Adrenal gland (tissue), 12 donors: Measurements from ENCODE around the gene RSRC2. TPM values are rescaled to one million over a fixed set of nuclear protein-coding genes. Genes with fewer than 3 reads are reported as not detected.
A peak's percentile ranks its signal among the peaks of the same experiment; 100 is the strongest.

Experiments
- DNase-seq, 7 donors: peaks; one replicate each; pipeline ENCODE4 v3.0.0-alpha.2; 2019 to 2020
- H3K27ac ChIP-seq, 5 donors: fragments of 200-600 bp; sonication (generic) in 4 of 5; 1 replicate in 3 of 5; 2 replicates in 2 of 5; pipeline versions ENCODE4 v1.5.1 to v1.8.0; 2016 to 2020; ENCODE audit warnings: mild to moderate bottlenecking in 1 of 5
- H3K27me3 ChIP-seq: fragments of 200-600 bp; 2 replicates; pipeline ENCODE4 v1.8.0; 2021
- H3K36me3 ChIP-seq, 2 donors: fragments of 200-600 bp; replicated peaks in 1 of 2; 1 replicate in 1 of 2; 2 replicates in 1 of 2; pipeline versions ENCODE4 v1.5.1 to v1.8.0; 2018 to 2022
- H3K4me1 ChIP-seq, 2 donors: fragments of 200-600 bp; replicated peaks in 1 of 2; 1 replicate in 1 of 2; 2 replicates in 1 of 2; pipeline versions ENCODE4 v1.5.1 to v1.8.0; 2018 to 2021
- H3K4me3 ChIP-seq, 4 donors: fragments of 200-600 bp; sonication (generic) in 3 of 4; one replicate each; pipeline ENCODE4 v1.5.1; 2016 to 2018
- H3K9me3 ChIP-seq, 3 donors: fragments of 200-600 bp; sonication (generic) in 1 of 3; replicated peaks in 1 of 3; 1 replicate in 2 of 3; 2 replicates in 1 of 3; pipeline versions ENCODE4 v1.5.1 to v1.8.0; 2016 to 2021
- POLR2A ChIP-seq, 2 donors: fragments of 450-650 bp; IDR thresholded peaks; one replicate each; pipeline ENCODE4 v1.6.1; 2017; ENCODE audit warnings: antibody characterized with exemption in 2 of 2, mild to moderate bottlenecking in 2 of 2, moderate library complexity in 1 of 2
- WGBS, 4 donors: extraction: QIAGEN DNeasy Blood & Tissue Kit in 2 of 4; methylation state at CpG; one replicate each; pipeline versions ENCODE4 v1.1.5 to v1.1.7; 2013 to 2017; 5-methylcytosine and 5-hydroxymethylcytosine counted together
- intact Hi-C, 2 donors: fragments of 100-400 bp; cut with DNase I; formaldehyde crosslinking; loops; one replicate each; pipeline versions ENCODE4 v1.14.1 to v1.15.0; 2022 to 2023
- polyA plus RNA-seq, 3 donors: library from polyadenylated mRNA; stranded (reverse); fragments of 200-250 nt in 2 of 3; fragments of 350-450 nt in 1 of 3; fragmentation: Illumina TruSeq in 1 of 3; extraction: RNeasy Lipid Tissue Mini Kit (QIAGEN cat#74804) in 1 of 3; gene quantifications; one replicate each; pipeline ENCODE4 v1.2.3, GENCODE V29; 2013 to 2014
- total RNA-seq, 9 donors: library from RNA; depleted of rRNA in 4 of 9; stranded (reverse); fragments of >200 nt in 4 of 9; fragments of 120-200 nt in 1 of 9; fragmentation: NEBNext Ultra II Directional in 1 of 9; extraction: Animal tissue kit (Norgen Biotek cat#: 25700) in 1 of 9; gene quantifications; one replicate each; pipeline versions ENCODE4 v1.1.0 to v1.2.4, GENCODE V29; 2013 to 2023
- TF ChIP-seq, protein P1 (sequence below), 6 experiments: fragments of 450-650 bp in 4 of 6; fragments of 200-600 bp in 2 of 6; sonication (generic) in 1 of 6; IDR thresholded peaks; 1 replicate in 5 of 6; 2 replicates in 1 of 6; pipeline versions ENCODE4 v1.5.1 to v1.8.0; 2016 to 2021; ENCODE audit warnings: antibody characterized with exemption in 6 of 6, mild to moderate bottlenecking in 2 of 6, moderate library complexity in 1 of 6
- donor health status: healthy with polysubstance abuse.
- donor health status: Bipolar disorder and iron deficiency.
- donor health status: DM: yes; HTN: yes; CAD: no.
- donor health status: DM: no; HTN: no; CAD: no.
- donor health status: DM: no; HTN: no; CAD: no.
- donor health status: DM: yes; HTN: yes; CAD: no.

The RSRC2 gene
- total and polyA plus RNA-seq, 12 donors, result 25.6 to 142 (median 64.1) TPM

DNA sequence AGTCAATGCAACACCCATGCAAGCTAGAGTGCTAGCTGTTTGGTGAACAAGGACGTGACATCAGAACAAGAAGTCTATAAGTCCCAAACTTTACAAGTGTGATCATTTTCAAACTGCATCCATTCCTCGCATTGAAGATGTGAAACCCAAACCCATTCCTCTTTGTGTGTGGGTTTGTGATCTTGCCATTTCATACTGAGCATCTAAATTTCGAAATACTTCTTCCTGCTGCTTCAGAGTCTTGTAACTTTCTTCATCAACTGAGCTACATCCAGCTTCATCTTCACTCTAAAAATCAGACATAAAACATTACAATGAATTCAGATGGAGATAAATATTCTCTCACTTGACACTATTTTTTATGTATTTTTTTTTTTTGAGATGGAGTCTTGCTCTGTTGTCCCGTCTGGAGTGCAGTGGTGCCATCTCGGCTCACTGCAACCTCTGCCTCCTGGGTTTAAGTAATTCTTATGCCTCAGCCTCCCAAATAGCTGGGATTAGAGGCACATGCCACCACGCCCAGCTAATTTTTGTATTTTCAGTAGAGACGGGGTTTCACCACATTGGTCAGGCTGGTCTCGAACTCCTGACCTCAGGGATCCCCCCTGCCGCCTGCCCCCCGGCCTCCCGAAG is 21.2 kb downstream of the RSRC2 start:
- no peak overlapping the region for H3K27ac ChIP-seq
- no peaks in the 10 kb centered on the region for H3K27me3 ChIP-seq
- no peaks in the 10 kb centered on the region for H3K9me3 ChIP-seq
- intact Hi-C loops, result no loop called here
- WGBS, 4 donors, result 78 to 90% (median 79%) methylated on average over 11 of the region's 11 CpGs
- H3K36me3 ChIP-seq, result peaks cover 0 to 78% of the 10 kb centered on the region in 2 donors
- peaks cover 4 to 6% of the 10 kb centered on the region in 2 donors for H3K4me1 ChIP-seq
- TF ChIP-seq POLR2A (IDR thresholded peaks at IDR 0.05), result no peak
- TF ChIP-seq, protein P1, sequence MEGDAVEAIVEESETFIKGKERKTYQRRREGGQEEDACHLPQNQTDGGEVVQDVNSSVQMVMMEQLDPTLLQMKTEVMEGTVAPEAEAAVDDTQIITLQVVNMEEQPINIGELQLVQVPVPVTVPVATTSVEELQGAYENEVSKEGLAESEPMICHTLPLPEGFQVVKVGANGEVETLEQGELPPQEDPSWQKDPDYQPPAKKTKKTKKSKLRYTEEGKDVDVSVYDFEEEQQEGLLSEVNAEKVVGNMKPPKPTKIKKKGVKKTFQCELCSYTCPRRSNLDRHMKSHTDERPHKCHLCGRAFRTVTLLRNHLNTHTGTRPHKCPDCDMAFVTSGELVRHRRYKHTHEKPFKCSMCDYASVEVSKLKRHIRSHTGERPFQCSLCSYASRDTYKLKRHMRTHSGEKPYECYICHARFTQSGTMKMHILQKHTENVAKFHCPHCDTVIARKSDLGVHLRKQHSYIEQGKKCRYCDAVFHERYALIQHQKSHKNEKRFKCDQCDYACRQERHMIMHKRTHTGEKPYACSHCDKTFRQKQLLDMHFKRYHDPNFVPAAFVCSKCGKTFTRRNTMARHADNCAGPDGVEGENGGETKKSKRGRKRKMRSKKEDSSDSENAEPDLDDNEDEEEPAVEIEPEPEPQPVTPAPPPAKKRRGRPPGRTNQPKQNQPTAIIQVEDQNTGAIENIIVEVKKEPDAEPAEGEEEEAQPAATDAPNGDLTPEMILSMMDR (IDR thresholded peaks at IDR 0.05), result no peak
- no peak overlapping the region for H3K4me3 ChIP-seq
- DNase-seq, result no peak

- Histone ChIP-seq H3K4me3 (no peak overlapping the region), H3K36me3 (peaks cover 0 to 63% of the 10 kb centered on the region in 2 donors), H3K27me3 (no peaks in the 10 kb centered on the region), H3K9me3 (no peaks in the 10 kb centered on the region), H3K27ac (no peak overlapping the region), H3K4me1 (peaks cover 11 to 14% of the 10 kb centered on the region in 2 donors)
- intact Hi-C loops, result no loop called here
- no peak for TF ChIP-seq POLR2A (IDR thresholded peaks at IDR 0.05)
- TF ChIP-seq, protein P1 (IDR thresholded peaks at IDR 0.05), result no peak
- WGBS, 4 donors, result 74 to 80% (median 78%) methylated on average over 6 of the region's 6 CpGs
- DNase-seq, result no peak
Observed at GRCh38 chr12:122503783-122504590, 22.7 kb downstream of the RSRC2 start.

GRCh38 chr12:122503147-122503751 is 23.5 kb downstream of the RSRC2 start:
- peaks cover 0 to 55% of the 10 kb centered on the region in 2 donors for H3K36me3 ChIP-seq
- H3K4me3 ChIP-seq, result no peak overlapping the region
- H3K27ac ChIP-seq, result no peak overlapping the region
- DNase-seq, result no peak
- peaks cover 15 to 22% of the 10 kb centered on the region in 2 donors for H3K4me1 ChIP-seq
- no peaks in the 10 kb centered on the region for H3K9me3 ChIP-seq
- no peak for TF ChIP-seq POLR2A (IDR thresholded peaks at IDR 0.05)
- TF ChIP-seq, protein P1 (IDR thresholded peaks at IDR 0.05), result no peak
- WGBS, 4 donors, result 72 to 80% (median 77%) methylated on average over 3 of the region's 3 CpGs
- no peaks in the 10 kb centered on the region for H3K27me3 ChIP-seq
- intact Hi-C loops, result no loop called here

DNA sequence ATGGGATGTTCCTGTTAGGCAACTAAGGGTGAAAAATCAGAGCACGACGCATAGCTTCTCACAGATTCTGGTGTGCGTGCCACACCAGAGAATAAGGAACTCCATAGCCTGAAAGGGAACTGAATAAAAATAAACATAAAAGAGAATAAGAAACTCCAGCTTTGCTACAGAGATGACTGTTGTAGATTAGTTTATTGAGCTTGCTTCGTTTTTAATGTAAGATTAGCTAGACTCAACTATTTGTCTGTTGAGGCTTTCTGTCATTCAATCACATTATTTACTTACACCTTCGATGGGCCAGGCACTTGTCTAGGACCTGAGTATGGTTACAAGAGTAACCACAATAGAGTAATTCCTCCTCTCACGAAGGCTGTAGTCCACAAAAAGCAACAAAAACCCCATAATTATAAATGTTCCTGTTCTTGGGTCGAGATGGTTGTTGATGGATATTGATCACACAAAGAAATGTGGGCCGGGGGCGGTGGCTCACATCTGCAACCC is 25.2 kb downstream of the RSRC2 start:
- 75 to 81% (median 79%) methylated on average over 9 of the region's 9 CpGs for WGBS, 4 donors
- no peak for DNase-seq
- Histone ChIP-seq H3K4me3 (peak overlapping the region in 1 of 4 donors; percentile 82), H3K36me3 (peaks cover 0 to 38% of the 10 kb centered on the region in 2 donors), H3K27ac (peak overlapping the region; percentile 29 to 97 (median 39)), H3K9me3 (no peaks in the 10 kb centered on the region), H3K4me1 (peaks cover 15 to 30% of the 10 kb centered on the region in 2 donors), H3K27me3 (no peaks in the 10 kb centered on the region)
- intact Hi-C loops, result no loop called here
- no peak for TF ChIP-seq POLR2A (IDR thresholded peaks at IDR 0.05)
- TF ChIP-seq, protein P1 (IDR thresholded peaks at IDR 0.05), result no peak
